ENCODE measurements around the gene KRT71.

- TF ChIP-seq CTCF (IDR thresholded peaks at IDR 0.05; ENCODE audit: low read depth, low read length, poor library complexity, severe bottlenecking) (no peak), EZH2phosphoT487 (IDR thresholded peaks at IDR 0.05; ENCODE audit: borderline replicate concordance, low read length) (no peak)
Measured at GRCh38 chr12:52558781-52559445, 6.0 kb upstream of the KRT71 start.
